ENCODE measurements around the gene MARS1. TPM values are rescaled to one million over a fixed set of nuclear protein-coding genes. Genes with fewer than 3 reads are reported as not detected.

The MARS1 gene
- total RNA-seq, 1 donor = 90.3 TPM

DNA sequence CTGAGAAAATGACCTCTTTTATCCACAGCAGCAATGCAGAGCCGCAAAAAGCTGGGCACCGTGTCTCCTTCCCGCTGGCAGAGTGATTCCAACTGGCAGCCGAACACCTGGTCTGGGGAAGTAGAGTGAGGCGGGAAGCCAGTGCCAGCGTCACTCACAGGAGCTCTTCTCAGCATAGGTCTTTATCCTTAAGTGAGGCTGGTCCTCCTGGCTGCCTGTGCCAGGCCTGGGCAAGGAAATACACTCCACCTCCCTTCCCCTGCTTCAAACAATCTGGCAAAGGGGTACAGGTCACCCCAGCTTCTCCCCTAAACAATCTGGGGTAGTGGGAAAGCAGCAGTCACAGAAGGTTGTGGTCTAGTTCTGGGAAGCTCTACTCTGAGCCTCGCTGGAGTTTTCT, 13.0 kb upstream of the MARS1 start:
- Histone ChIP-seq H3K27me3 (ENCODE audit: insufficient read depth, low read length) (no peaks in the 10 kb centered on the region), H3K4me3 (ENCODE audit: low read length) (no peak overlapping the region)

GRCh38 chr12:57475271-57476161, 12.4 kb upstream of the MARS1 start:
- peak overlapping the region; percentile 64 for H3K4me3 ChIP-seq (ENCODE audit: low read length)
- no peaks in the 10 kb centered on the region for H3K27me3 ChIP-seq (ENCODE audit: insufficient read depth, low read length)
- peaks cover 87% of the 10 kb centered on the region for H3K4me1 ChIP-seq (ENCODE audit: insufficient read depth, low read length)
- no peaks in the 10 kb centered on the region for H3K9me3 ChIP-seq (ENCODE audit: low read depth, low read length)

More for the DNA sequence above, 13.0 kb upstream of the MARS1 start:
- peaks cover 87% of the 10 kb centered on the region for H3K4me1 ChIP-seq (ENCODE audit: insufficient read depth, low read length)
- H3K9me3 ChIP-seq (ENCODE audit: low read depth, low read length) = no peaks in the 10 kb centered on the region

- no peaks in the 10 kb centered on the region for H3K27me3 ChIP-seq (ENCODE audit: insufficient read depth, low read length)
- H3K4me3 ChIP-seq (ENCODE audit: low read length) = peak overlapping the region; percentile 64
- no peaks in the 10 kb centered on the region for H3K9me3 ChIP-seq (ENCODE audit: low read depth, low read length)
- H3K4me1 ChIP-seq (ENCODE audit: insufficient read depth, low read length) = peaks cover 87% of the 10 kb centered on the region
Measured at GRCh38 chr12:57476162-57476992, 11.5 kb upstream of the MARS1 start.

DNA sequence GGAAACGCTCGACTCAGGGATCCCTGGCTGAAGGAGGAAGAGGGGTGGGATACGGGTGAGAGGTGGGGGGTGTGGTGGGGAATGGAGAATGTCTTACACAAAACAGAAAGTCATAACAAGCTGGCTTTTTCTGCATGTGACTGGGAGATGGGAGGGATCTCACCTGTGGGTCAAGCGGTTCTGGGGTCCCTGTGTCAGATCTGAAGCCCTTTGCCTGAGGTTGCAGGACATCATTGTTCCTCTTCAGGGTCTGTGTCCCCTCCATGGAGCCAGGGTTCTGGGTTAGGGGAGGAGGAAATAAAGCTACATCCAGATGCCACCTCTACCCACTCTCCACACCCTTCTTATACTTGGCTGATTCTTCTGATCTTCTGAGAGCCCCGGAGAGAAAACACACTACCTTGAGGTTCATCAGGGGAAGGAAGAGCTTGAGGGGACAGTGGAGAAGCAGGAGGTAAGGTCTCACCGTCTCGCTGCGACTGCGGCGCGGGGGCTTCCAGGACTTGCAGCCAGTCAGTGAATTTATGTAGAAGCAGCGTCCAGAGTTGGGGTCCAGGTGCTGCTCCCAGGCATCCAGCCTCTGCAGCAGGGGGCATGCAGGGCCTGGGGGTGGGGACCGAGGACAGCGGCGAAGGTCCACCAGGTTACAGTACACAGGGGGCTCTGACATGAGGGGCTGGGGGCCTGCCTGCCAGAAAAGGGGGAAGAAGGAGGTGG, 10.7 kb upstream of the MARS1 start:
- Histone ChIP-seq H3K4me1 (ENCODE audit: insufficient read depth, low read length) (peaks cover 84% of the 10 kb centered on the region), H3K4me3 (ENCODE audit: low read length) (peak overlapping the region; percentile 64), H3K27me3 (ENCODE audit: insufficient read depth, low read length) (no peaks in the 10 kb centered on the region), H3K9me3 (ENCODE audit: low read depth, low read length) (no peaks in the 10 kb centered on the region)

DNA sequence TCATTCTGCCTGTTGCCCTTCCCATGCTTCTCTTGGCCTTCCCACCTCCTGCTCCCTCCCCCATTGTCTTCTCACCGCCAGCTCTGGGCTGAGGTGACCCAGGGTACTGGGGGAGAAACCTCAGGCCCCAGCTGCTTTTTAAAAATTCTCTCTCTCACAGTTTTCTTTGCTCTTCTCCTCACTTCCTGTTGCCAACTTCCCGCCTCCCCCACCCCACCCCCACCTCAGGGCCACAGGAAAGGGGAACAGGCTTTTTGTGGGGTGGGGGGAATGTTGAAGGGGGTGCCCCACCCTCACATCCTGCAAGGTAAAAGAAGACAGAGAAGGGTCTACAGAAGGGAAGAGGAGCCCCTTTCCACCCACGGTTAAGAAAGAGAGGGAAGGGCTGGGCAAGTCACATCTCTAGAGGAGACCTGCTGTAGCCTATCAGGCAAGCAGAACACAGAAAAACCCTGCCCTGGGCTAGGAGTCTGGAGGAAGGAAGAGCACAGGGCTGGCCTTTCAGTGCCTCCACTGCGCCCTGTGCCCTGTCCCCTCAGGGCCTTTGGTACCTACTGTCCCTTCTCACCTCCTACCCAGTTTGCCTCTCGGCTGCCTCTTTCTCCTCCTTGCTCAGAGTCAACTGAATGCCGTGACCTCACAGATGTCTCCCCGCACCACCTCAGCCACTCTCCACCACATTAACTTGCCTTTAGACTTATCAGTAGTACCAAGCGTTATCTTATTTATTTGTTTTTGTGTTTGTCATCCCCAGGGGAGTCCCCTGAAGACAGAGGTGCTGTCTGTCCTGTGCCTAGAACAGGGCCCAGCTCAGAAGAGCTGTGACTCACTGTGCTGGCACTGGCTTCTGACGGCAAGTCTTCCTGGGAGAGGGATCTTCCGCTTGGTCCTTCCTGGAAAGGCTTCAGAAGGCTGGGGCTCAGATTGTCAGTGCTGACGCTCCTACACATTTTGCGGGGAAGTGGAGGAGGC, 9.9 kb upstream of the MARS1 start:
- Histone ChIP-seq H3K27me3 (ENCODE audit: insufficient read depth, low read length) (no peaks in the 10 kb centered on the region), H3K9me3 (ENCODE audit: low read depth, low read length) (no peaks in the 10 kb centered on the region), H3K4me1 (ENCODE audit: insufficient read depth, low read length) (peaks cover 75% of the 10 kb centered on the region), H3K4me3 (ENCODE audit: low read length) (peak overlapping the region; percentile 64)

- H3K27me3 ChIP-seq (ENCODE audit: insufficient read depth, low read length) = no peaks in the 10 kb centered on the region
- peak overlapping the region; percentile 64 for H3K4me3 ChIP-seq (ENCODE audit: low read length)
- no peaks in the 10 kb centered on the region for H3K9me3 ChIP-seq (ENCODE audit: low read depth, low read length)
- H3K4me1 ChIP-seq (ENCODE audit: insufficient read depth, low read length) = peaks cover 66% of the 10 kb centered on the region
Measured at GRCh38 chr12:57479043-57479375, 8.9 kb upstream of the MARS1 start.

DNA sequence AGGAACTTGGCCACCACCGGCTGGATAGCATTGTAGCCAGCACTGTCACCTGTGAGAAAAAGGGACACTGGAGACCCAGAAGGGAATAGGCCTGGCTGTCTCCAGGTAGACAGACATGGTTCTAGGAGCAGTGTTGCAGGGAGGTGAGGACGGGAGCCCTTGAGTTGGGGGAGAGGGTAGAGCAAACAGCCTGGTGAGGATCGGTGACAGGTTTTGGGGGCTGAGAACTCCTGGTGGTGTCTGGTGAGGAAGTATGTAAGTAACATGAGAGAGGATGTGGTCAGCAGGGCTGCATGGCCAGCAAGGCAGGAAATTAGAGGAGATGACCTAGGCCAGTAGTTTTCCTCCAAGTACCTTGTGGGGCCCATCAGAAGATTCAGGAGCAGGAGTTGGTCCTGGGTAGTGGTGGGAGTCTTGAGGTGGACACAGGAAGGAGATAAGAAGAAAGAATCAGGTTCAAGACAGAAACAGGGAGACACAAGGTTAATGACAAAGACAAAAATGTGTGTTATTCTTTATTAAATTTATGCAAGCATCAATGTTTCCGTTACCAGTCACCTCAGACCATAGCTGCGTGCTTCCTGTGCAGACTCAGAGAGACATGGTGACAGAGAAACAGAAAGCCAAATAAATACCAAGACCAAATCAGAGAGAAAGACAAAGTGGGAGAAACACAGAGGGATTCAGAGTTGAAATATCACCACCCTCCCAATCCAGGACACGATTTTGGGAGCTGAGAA, 8.3 kb upstream of the MARS1 start, which contains the start of gene ARHGAP9:
TSS of gene ARHGAP9 (minus strand) at position 491 of the 740 bp plus-strand sequence. CDS start at position 31, 460 bp downstream.
- no peaks in the 10 kb centered on the region for H3K9me3 ChIP-seq (ENCODE audit: low read depth, low read length)
- no peaks in the 10 kb centered on the region for H3K27me3 ChIP-seq (ENCODE audit: insufficient read depth, low read length)
- H3K4me1 ChIP-seq (ENCODE audit: insufficient read depth, low read length) = peaks cover 61% of the 10 kb centered on the region
- H3K4me3 ChIP-seq (ENCODE audit: low read length) = peak within 1 kb of the TSS; percentile 64

- Histone ChIP-seq H3K4me1 (ENCODE audit: insufficient read depth, low read length) (peaks cover 41% of the 10 kb centered on the region), H3K4me3 (ENCODE audit: low read length) (no peak overlapping the region), H3K27me3 (ENCODE audit: insufficient read depth, low read length) (no peaks in the 10 kb centered on the region), H3K9me3 (ENCODE audit: low read depth, low read length) (no peaks in the 10 kb centered on the region)
Measured at GRCh38 chr12:57481671-57482070, 6.2 kb upstream of the MARS1 start.

DNA sequence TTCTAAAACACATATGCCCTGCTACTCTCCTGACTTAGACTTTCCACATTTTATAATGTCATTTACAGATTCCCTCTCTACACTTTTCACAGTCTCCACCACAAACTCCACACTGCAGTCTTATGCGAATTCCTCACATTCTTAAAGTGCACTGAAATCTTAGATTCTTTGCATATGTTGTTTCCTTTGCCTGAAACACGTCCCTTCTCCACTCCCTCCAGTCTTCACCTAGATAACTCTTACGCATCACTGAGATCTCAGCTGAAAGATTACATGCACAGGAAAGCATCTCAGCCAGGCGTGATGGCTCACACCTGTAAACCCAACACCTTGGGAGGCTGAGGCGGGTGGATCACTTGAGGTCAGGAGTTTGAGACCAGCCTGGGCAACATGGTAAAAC, 4.4 kb upstream of the MARS1 start:
- no peak overlapping the region for H3K4me3 ChIP-seq (ENCODE audit: low read length)
- H3K27me3 ChIP-seq (ENCODE audit: insufficient read depth, low read length) = no peaks in the 10 kb centered on the region
- no peaks in the 10 kb centered on the region for H3K9me3 ChIP-seq (ENCODE audit: low read depth, low read length)
- peaks cover 43% of the 10 kb centered on the region for H3K4me1 ChIP-seq (ENCODE audit: insufficient read depth, low read length)

- H3K9me3 ChIP-seq (ENCODE audit: low read depth, low read length) = no peaks in the 10 kb centered on the region
- no peaks in the 10 kb centered on the region for H3K27me3 ChIP-seq (ENCODE audit: insufficient read depth, low read length)
- H3K4me1 ChIP-seq (ENCODE audit: insufficient read depth, low read length) = peaks cover 29% of the 10 kb centered on the region
- no peak overlapping the region for H3K4me3 ChIP-seq (ENCODE audit: low read length)
Measured at GRCh38 chr12:57485695-57486094, 2.2 kb upstream of the MARS1 start.

DNA sequence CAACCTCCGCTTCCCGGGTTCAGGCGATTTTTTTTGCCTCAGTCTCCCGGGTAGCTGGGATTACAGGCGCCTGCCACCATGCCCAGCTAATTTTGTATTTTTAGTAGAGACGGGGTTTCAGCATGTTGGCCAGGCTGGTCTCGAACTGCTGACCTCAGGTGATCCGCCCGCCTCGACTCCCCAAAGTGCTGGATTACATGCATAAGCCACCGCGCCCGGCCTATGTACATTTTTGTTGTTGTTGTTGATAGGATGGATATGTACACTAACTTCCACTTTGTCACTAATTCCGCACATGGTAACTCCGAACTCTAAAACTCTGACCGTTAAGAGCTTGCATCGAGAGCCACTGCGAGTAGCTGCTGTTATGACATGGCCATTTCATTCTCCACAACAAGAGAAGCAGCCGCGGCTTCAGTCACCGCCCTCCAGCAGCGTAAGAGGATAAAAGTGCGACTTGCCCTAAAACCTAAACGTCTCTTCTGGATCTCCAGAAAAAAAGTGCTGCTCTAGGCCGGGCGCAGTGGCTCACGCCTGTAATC, 742 bp upstream of the MARS1 start:
- Histone ChIP-seq H3K4me3 (ENCODE audit: low read length) (no peak overlapping the region), H3K27me3 (ENCODE audit: insufficient read depth, low read length) (no peaks in the 10 kb centered on the region), H3K9me3 (ENCODE audit: low read depth, low read length) (no peaks in the 10 kb centered on the region), H3K4me1 (ENCODE audit: insufficient read depth, low read length) (peaks cover 18% of the 10 kb centered on the region)

DNA sequence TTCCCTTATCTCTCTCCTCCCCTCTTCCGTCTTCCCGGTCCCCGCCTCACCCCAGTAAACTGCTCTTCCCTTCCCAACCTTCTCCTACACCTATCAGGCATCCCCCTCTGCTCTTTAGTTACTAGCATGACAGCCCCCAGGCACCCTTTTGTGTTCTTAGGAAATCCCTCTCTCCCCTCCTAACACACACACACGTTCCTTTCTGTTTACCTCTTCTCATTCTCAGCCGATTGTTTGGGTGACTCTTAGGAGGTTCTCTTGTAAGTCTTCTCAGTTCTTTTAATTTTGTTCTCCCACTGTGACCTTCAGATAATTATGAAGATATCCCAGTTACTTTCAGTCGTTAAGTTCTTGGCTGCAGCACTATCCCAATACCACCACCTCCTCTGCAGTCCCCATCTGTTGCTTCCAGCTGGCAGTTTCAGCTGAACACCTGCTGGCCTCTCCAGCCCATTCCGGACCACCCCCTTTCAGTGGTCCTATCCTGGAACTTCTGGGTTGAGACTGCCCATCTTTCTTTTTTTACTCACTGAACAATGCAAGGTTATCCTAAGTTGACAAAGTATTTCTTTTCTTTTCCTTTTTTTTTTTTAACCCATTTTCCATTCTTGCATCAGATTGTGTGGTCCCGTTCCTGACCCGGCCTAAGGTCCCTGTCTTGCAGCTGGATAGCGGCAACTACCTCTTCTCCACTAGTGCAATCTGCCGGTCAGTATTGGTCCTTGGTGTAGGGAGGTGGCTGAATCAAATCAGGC, 711 bp downstream of the MARS1 start:
- Histone ChIP-seq H3K4me3 (ENCODE audit: low read length) (peak overlapping the region; percentile 92), H3K4me1 (ENCODE audit: insufficient read depth, low read length) (peaks cover 18% of the 10 kb centered on the region), H3K9me3 (ENCODE audit: low read depth, low read length) (no peaks in the 10 kb centered on the region), H3K27me3 (ENCODE audit: insufficient read depth, low read length) (no peaks in the 10 kb centered on the region)
